ENCODE results near the gene COX10. TPM values are rescaled to one million over a fixed set of nuclear protein-coding genes. Genes with fewer than 3 reads are reported as not detected.

Gene COX10
- total RNA-seq, 1 donor from 2014 or later: 11.8 TPM

DNA sequence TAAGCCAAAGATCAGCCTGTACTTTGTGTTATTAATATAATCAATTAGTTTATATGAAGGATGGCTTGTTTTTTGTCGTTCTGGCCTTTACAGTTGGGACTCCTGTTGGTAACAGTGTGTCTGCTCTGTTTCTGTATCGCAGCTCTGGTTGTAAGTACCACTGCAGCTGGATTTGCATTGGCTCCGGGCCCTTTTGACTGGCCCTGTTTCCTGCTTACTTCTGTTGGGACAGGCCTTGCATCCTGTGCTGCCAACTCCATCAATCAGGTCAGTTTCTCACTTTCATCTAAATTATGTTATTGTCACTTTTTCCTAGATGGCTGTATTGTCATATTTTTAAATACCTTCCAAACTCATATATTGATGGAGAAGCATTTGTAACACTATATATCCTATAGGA lies 32.7 kb downstream of the COX10 start:
- Histone ChIP-seq H3K36me3 (ENCODE audit: control insufficient read depth, insufficient read depth, low read length) (peaks cover 2% of the 10 kb centered on the region), H3K27me3 (ENCODE audit: control insufficient read depth, insufficient read depth, low read length) (no peaks in the 10 kb centered on the region), H3K4me3 (ENCODE audit: low read depth, low read length) (no peak overlapping the region)
- FAIRE-seq (no peak), DNase-seq (ENCODE audit: low read depth) (peak; percentile 27)
- no peak for TF ChIP-seq CTCF (IDR thresholded peaks at IDR 0.05; ENCODE audit: insufficient read depth, low read length, severe bottlenecking)

DNA sequence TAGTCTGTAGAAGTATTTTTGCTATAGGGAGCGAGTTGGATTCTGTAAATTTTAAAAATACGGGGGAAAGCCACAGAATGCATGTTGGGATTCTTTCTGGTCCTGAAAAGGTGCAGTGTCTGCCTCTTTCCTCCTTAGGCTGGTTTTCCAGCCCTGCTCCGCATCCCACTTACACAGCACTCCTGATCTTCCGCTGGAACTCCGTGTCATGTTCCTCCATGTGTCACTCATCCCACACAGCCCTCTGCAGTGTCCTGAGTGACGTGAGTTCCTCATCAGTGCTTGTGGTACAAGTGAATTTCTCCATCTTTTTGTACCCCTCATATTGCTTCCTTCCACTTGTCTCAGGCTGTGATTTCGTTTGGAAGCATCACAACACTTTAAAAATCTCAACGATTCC lies 34.5 kb downstream of the COX10 start:
- H3K36me3 ChIP-seq (ENCODE audit: control insufficient read depth, insufficient read depth, low read length): peaks cover 2% of the 10 kb centered on the region
- TF ChIP-seq CTCF (IDR thresholded peaks at IDR 0.05; ENCODE audit: insufficient read depth, low read length, severe bottlenecking): no peak
- no peaks in the 10 kb centered on the region for H3K27me3 ChIP-seq (ENCODE audit: control insufficient read depth, insufficient read depth, low read length)
- DNase-seq (ENCODE audit: low read depth): no peak
- FAIRE-seq: no peak
- H3K4me3 ChIP-seq (ENCODE audit: low read depth, low read length): no peak overlapping the region

DNA sequence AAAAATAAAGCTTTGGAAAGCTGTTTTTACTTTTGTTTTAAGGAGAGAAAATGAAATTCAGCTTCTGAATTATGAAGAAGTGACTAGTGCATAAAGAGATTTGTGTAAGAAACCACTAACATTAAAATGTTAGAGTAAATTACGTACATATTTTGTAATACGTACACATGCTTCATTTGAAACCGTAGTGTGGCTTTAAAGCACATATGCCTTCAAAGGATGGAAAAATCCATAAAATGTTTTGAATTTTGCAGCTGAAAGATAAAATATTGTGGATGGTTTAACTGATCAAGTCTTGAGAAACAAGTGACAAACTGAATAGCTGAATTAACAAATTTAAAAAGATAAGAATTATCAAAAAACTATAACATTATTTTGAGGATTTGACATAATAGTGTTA lies 35.4 kb downstream of the COX10 start:
- peaks cover 2% of the 10 kb centered on the region for H3K36me3 ChIP-seq (ENCODE audit: control insufficient read depth, insufficient read depth, low read length)
- TF ChIP-seq CTCF (IDR thresholded peaks at IDR 0.05; ENCODE audit: insufficient read depth, low read length, severe bottlenecking): no peak
- H3K27me3 ChIP-seq (ENCODE audit: control insufficient read depth, insufficient read depth, low read length): no peaks in the 10 kb centered on the region
- H3K4me3 ChIP-seq (ENCODE audit: low read depth, low read length): no peak overlapping the region
- no peak for FAIRE-seq
- no peak for DNase-seq (ENCODE audit: low read depth)

GRCh38 chr17:14107889-14108288 lies 38.6 kb downstream of the COX10 start:
- no peak for TF ChIP-seq CTCF (IDR thresholded peaks at IDR 0.05; ENCODE audit: insufficient read depth, low read length, severe bottlenecking)
- DNase-seq (ENCODE audit: low read depth): no peak
- FAIRE-seq: no peak
- H3K36me3 ChIP-seq (ENCODE audit: control insufficient read depth, insufficient read depth, low read length): peaks cover 2% of the 10 kb centered on the region
- no peak overlapping the region for H3K4me3 ChIP-seq (ENCODE audit: low read depth, low read length)
- H3K27me3 ChIP-seq (ENCODE audit: control insufficient read depth, insufficient read depth, low read length): no peaks in the 10 kb centered on the region

DNA sequence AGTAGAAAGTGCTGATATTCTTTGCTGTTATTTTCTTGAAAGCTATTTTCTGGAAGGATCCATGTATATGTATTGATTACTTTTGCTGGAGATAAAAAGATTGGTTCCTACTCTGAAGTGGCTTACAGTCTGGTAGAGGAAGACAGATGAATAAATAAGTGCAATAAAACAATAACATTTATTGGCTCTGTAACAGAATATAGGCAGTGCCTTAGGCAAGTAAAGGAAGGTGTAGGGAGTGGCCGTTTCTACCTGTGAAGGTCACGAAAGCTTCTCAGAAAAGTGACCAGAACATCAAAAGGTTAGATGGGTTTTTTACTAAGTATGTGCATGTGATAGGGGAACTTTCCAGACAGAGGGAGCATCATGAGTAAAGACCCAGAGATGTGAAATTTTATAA lies 43.1 kb downstream of the COX10 start:
- DNase-seq (ENCODE audit: low read depth) (no peak), FAIRE-seq (no peak)
- no peak for TF ChIP-seq CTCF (IDR thresholded peaks at IDR 0.05; ENCODE audit: insufficient read depth, low read length, severe bottlenecking)
- Histone ChIP-seq H3K4me3 (ENCODE audit: low read depth, low read length) (no peak overlapping the region), H3K27me3 (ENCODE audit: control insufficient read depth, insufficient read depth, low read length) (no peaks in the 10 kb centered on the region), H3K36me3 (ENCODE audit: control insufficient read depth, insufficient read depth, low read length) (no peaks in the 10 kb centered on the region)

DNA sequence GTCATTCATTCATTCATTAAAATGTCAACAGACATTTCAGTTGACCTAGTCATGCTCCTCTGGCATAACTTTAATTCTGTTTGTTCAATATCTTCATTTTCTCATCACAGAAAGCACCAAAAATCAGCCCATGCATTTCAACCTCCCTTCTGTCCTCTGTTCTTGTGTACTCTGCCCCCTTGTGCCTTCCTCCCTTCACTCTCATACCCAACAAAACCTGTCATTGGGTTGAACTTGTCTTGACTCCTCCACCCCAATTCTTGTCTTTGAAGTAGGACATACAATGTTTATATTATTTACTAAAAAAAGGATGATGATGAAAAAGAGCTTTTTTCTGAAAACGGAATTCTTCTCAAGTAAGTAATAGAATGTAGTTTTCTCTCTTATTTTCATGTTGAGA lies 43.8 kb downstream of the COX10 start:
- TF ChIP-seq CTCF (IDR thresholded peaks at IDR 0.05; ENCODE audit: insufficient read depth, low read length, severe bottlenecking): no peak
- H3K4me3 ChIP-seq (ENCODE audit: low read depth, low read length): no peak overlapping the region
- DNase-seq (ENCODE audit: low read depth): no peak
- no peak for FAIRE-seq
- H3K27me3 ChIP-seq (ENCODE audit: control insufficient read depth, insufficient read depth, low read length): no peaks in the 10 kb centered on the region
- H3K36me3 ChIP-seq (ENCODE audit: control insufficient read depth, insufficient read depth, low read length): no peaks in the 10 kb centered on the region

All from bronchial epithelial cell (primary cell).